Right lobe of liver (tissue), 4 donors: Measurements from ENCODE around the gene WWC2.

ENCODE experiments used
- CTCF ChIP-seq, 4 donors: fragments of 200-600 bp in 3 of 4; fragments of 450-650 bp in 1 of 4; IDR thresholded peaks; one replicate each; pipeline versions ENCODE4 v1.5.1 to v1.8.0; 2016 to 2022; ENCODE audit warnings: antibody characterized with exemption in 4 of 4, mild to moderate bottlenecking in 2 of 4
- POLR2A ChIP-seq: fragments of 450-650 bp; IDR thresholded peaks from one replicate; pipeline ENCODE4 v1.6.1; 2017; ENCODE audit warnings: antibody characterized with exemption, mild to moderate bottlenecking
- donor health status: DM: no; HTN: no; CAD: no.
- donor health status: DM: no; HTN: no; CAD: no.
- donor health status: DM: no; HTN: yes; CAD: no.

- TF ChIP-seq CTCF (IDR thresholded peaks at IDR 0.05) (no peak), POLR2A (no peak)
Observed at GRCh38 chr4:183320211-183321059, 221.4 kb downstream of the WWC2 start, which contains the start of gene CLDN22.
